ENCODE measurements around the gene PMIS2. TPM values are rescaled to one million over a fixed set of nuclear protein-coding genes. Genes with fewer than 3 reads are reported as not detected.
"Not testable (repeated sequence)": the region's sequence is repeated elsewhere in the genome, so short reads cannot be mapped to it uniquely, and the experiment has no call there.

The PMIS2 gene
- polyA plus RNA-seq, 3 donors: not detected

- Histone ChIP-seq H3K79me2 (ENCODE audit: insufficient read depth, low read length) (no peaks in the 10 kb centered on the region), H3K9ac (ENCODE audit: insufficient read depth, low read length, poor library complexity, severe bottlenecking) (no peak overlapping the region), H3K4me1 (ENCODE audit: control insufficient read depth in 1 of 2, insufficient read depth in 2 of 2, low read length in 2 of 2) (no peaks in the 10 kb centered on the region), H3K27me3 (ENCODE audit: control insufficient read depth in 2 of 2, insufficient read depth in 2 of 2, low read length in 2 of 2) (no peaks in the 10 kb centered on the region), H3K4me3 (replicated peaks in 1 of 3; ENCODE audit: low read depth in 2 of 3, low read length in 3 of 3) (no peak overlapping the region), H3K36me3 (replicated peaks in 1 of 2; ENCODE audit: control insufficient read depth in 1 of 2, insufficient read depth in 2 of 2, low read length in 2 of 2) (no peaks in the 10 kb centered on the region), H3K4me2 (replicated peaks; ENCODE audit: extremely low read depth, low read length, poor library complexity, severe bottlenecking) (no peak overlapping the region), H3K9me3 (replicated peaks in 1 of 2; ENCODE audit: control insufficient read depth in 1 of 2, insufficient read depth in 1 of 2, low read length in 2 of 2) (no peaks in the 10 kb centered on the region), H3K27ac (ENCODE audit: low read depth in 1 of 2, low read length in 2 of 2) (no peak overlapping the region), H2AFZ (ENCODE audit: insufficient read depth, low read depth, low read length, poor library complexity, severe bottlenecking) (no peak overlapping the region), H4K20me1 (ENCODE audit: insufficient read depth, low read length) (no peaks in the 10 kb centered on the region)
- H3K36me3 Mint-ChIP-seq: no peaks in the 10 kb centered on the region
- no peaks in the 10 kb centered on the region for H3K4me1 Mint-ChIP-seq
- peak; percentile 37 for TF ChIP-seq CTCF (IDR thresholded peaks at IDR 0.05)
- WGBS (ENCODE audit: insufficient coverage): 39% methylated on average over 5 of the region's 8 CpGs
- DNase-seq: peak in 2 of 3 donors; percentile 26 to 29
- no peak overlapping the region for H3K4me3 Mint-ChIP-seq
- peak overlapping the region in 1 of 7 donors; percentile 45 for H3K27ac Mint-ChIP-seq
- peaks cover 5 to 9% (median 8%) of the 10 kb centered on the region in 3 donors for H3K27me3 Mint-ChIP-seq (ENCODE audit: low read depth in 3 of 3)
- intact Hi-C loops (cut with micrococcal nuclease): no loop called here
- H3K9me3 Mint-ChIP-seq: peaks cover 0 to 3% (median 0%) of the 10 kb centered on the region in 7 donors
Measured at GRCh38 chr19:35592226-35592625, 6.3 kb downstream of the PMIS2 start.

- H3K4me2 ChIP-seq (replicated peaks; ENCODE audit: extremely low read depth, low read length, poor library complexity, severe bottlenecking); H3K27ac Mint-ChIP-seq; H3K27ac ChIP-seq (ENCODE audit: low read depth in 1 of 2, low read length in 2 of 2); H3K79me2 ChIP-seq (ENCODE audit: insufficient read depth, low read length); H3K36me3 ChIP-seq (replicated peaks in 1 of 2; ENCODE audit: control insufficient read depth in 1 of 2, insufficient read depth in 2 of 2, low read length in 2 of 2); H3K9me3 ChIP-seq (replicated peaks in 1 of 2; ENCODE audit: control insufficient read depth in 1 of 2, insufficient read depth in 1 of 2, low read length in 2 of 2); H3K4me3 ChIP-seq (replicated peaks in 1 of 3; ENCODE audit: low read depth in 2 of 3, low read length in 3 of 3); H2AFZ ChIP-seq (ENCODE audit: insufficient read depth, low read depth, low read length, poor library complexity, severe bottlenecking); H3K4me3 Mint-ChIP-seq; H3K9ac ChIP-seq (ENCODE audit: insufficient read depth, low read length, poor library complexity, severe bottlenecking); H3K4me1 ChIP-seq (ENCODE audit: control insufficient read depth in 1 of 2, insufficient read depth in 2 of 2, low read length in 2 of 2); intact Hi-C loops (cut with micrococcal nuclease); H3K4me1 Mint-ChIP-seq; DNase-seq; H3K9me3 Mint-ChIP-seq; H3K27me3 ChIP-seq (ENCODE audit: control insufficient read depth in 2 of 2, insufficient read depth in 2 of 2, low read length in 2 of 2); H4K20me1 ChIP-seq (ENCODE audit: insufficient read depth, low read length); H3K36me3 Mint-ChIP-seq: not testable (repeated sequence)
- 86% methylated on average over 2 of the region's 3 CpGs for WGBS (ENCODE audit: insufficient coverage)
- H3K27me3 Mint-ChIP-seq (ENCODE audit: low read depth in 3 of 3): peaks cover 6 to 16% (median 11%) of the 10 kb centered on the region in 3 donors
Measured at GRCh38 chr19:35595026-35595425, 9.1 kb downstream of the PMIS2 start.

All from CD14-positive monocyte (primary cell).